ENCODE data around the gene HOXA11. TPM values are rescaled to one million over a fixed set of nuclear protein-coding genes. Genes with fewer than 3 reads are reported as not detected.

Gene HOXA11
- total RNA-seq, 1 donor from 2014 or later: not detected

DNA sequence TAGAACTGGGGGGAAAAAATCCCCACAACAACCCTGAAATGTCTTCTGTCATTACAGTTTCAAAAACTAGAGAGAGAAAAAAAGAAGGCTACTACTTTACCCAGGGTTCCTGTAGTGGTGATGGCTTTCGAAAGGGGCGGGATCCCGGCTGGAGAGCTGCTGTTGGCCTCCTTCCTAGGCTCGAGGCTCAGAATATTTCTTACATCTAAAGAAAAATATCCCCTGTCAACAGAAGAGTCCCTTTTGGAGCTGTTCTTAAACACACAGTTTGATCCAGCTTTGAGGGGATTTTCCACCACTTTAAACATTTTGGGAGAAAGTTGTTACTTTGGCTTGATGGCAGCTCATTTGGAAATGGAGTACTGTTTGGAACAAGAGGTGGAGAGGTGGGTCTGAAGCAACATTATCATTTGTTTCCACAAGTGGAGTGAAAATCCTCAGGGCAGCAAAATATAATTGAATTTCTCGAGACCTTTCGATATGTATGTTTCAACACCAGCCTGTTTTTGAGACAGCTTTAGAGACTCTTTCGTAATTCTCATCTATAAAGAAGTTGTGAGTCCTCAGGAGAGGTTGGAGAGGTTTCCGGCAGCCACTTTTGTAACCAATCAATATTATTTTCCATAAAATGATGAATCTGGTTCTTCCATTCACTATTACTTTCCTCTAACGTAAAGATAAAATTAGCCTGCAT, 9.8 kb upstream of the HOXA11 start:
- intact Hi-C loops (cut with micrococcal nuclease): loop anchor here (5.0 kb wide), 2 partner anchors 33 to 1432 kb away; no protein-coding TSS in a partner anchor

DNA sequence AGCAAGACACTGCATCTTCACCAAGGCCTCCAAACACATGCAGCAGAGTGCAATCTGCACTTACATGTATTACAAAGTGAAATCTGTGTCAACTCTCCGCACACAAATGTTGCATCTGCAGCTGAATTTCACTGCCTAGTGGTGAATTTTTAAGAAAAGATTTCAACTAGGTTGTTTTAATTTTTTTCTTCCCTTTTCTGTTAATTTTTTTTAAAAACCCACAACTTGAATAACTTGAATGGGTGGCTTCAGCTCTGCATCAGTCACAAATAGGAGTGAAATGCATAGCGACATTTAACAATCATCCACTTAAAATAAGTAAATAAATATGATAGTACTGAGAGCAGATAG, 8.9 kb upstream of the HOXA11 start:
- intact Hi-C loops (cut with micrococcal nuclease): no loop called here

DNA sequence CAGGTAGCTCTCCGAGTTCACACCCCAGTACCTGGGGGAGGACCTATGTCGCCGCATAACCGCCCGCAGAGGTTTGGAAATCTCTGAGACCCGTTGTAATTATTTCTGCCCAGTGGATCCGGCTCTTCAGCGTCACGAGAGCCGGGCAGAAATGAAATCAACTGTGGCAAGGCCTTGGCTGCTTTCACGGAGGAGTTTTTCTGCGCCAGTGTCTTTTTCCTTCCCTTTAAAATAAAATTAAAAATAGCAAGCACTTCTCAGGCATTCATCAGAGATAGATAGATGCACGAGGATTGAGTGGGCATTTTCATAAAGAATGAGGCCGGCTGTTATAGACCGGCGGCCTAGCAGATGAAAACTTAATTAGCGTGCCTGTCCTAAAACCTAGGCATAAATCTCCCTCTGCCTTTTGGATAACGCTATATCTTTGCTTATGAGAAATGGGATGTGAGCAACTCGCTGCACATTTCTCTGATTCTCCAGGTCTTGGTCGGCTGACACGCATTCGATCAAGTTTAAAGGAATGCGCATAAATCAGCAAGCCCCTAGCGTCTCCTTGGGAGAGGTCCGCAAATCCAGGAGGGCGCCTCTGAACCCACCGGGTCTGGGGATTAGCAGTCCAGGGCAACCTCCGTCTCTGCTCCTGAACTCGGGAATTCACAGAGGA, 8.4 kb upstream of the HOXA11 start:
- intact Hi-C loops (cut with micrococcal nuclease): no loop called here

DNA sequence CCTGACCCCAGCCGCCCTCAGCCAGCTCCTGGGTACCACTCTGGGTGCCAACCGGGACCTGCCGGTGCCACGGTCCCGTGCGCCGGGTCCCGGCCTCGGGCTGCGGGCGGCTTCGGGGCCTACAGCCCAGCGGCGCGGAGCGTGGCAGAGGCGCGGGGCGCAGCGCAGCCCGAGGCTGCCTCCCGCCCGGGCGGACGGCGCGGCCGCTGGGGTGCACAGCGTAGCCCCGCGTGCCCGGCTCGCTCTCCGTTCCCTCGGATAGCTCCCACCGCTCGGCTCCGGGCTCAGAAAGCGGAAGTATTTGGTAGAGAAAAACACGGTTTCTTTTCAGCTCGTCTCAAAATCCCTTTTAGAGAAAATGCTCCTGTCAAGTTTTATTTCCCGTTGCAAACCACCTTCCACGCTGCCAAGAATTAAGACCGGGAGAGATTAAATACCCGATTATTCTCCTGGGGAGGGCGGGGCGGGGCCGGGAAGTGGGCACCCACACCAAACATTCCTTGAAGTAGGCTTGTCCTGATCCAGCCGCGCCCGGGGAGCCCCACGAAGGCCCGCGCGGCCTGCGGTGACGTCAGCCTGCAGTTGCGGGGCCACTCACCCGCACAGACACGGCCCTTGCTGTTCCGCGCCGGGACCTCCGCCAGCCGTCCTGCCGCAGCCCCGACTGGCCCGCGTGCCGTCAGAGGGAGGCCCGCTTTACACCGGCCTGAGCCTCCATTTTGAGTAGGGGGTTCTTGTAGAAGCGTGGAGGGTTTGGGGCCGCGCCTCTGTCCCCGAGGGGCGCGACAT, 7.7 kb upstream of the HOXA11 start:
- intact Hi-C loops (cut with micrococcal nuclease): no loop called here

DNA sequence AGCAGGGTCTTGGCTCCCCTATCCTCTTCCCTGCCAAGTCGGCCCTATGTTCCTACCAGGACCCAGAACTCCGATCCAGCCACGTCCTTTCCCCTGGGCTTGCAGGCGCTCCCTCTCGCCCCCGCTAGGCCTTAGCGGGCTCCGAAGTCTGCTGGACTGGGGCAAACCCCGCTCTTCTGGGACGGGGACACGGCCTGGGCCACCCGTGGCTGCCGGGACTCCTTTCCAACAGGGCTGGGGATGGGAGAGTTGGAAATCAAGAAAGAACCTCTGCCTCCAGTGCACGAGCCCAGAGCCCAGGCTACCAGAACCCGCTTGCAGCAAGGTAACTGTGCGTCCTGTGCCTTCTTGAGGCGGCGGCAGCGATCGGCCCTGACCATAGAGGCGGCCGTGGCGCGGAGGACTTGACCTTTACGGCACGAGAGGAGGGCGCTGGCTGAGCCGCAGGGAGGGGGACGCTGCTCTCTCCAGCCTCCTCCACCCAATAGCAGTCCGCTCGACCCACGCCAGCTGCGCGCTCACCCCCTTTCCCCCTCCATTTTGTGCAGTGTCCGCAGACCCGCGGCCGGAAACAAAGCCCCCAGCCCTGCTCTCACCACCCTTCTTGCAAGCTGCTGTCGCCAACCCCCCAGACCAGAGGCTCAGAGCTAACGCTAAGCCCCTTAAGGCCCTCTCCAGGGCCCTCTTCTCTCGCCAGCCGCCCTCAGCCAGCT, 7.0 kb upstream of the HOXA11 start:
- intact Hi-C loops (cut with micrococcal nuclease): no loop called here

DNA sequence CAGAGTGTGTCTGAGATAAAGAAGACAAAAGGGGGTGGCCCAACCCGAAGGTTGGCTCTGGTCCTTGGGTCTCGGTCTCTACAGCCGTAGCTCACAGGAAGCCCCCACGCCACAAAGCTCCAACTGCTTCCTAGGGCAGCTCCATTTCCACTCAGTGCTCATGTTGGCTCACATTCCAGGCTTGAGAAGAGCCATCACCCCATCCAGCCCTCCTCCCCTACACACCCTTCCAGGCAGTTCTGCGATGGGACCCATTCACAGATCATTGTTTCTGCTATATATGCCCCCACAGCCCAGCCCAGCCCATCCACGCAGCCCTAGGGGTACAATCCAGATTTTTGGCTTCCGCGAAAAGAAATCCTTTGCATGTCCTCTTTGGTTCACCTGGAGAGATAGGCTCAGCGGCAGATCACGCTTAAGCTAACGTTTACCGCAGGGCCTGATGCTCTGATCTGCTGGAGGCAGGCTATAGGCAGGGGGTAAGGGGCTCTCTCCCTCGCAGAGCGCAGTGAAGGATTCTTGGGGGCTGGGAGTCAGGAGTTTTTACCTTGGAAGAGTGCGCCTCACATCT, 6.2 kb upstream of the HOXA11 start:
- intact Hi-C loops (cut with micrococcal nuclease): no loop called here

DNA sequence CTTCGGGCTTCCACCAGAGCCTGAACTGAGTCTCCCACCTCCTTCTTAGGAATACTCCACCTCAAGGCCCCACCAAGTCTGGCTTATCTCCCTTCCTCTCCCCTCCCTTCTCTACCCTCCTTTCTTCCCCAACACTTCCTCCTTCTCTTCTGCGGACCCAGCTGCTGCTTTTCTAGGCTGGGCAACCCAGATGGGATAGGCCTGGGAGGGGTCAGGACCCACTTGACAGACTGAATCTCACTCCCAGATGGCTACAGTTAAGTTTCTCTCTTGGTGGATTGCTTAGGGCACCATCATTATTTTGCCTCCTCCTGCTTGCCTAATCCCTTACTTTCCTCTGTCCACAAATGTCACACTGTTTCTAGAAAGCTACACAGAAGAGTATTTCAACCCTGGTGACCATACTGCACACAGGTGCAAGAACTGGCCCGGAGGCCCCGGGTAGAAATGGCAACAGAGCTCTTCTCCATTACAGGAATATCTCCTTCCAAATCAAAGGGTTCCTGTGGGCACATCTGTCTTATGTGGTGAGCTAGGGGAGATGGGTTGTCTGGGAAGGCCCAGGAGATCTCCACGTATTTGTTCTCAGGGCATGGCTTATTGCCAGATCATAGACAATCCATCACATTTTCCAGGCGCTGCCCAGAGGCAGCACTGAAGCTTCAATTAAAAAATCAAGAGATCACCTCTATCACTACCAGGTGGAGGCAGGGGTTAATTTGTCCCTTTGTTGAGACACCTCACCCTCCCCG, 5.1 kb upstream of the HOXA11 start:
- intact Hi-C loops (cut with micrococcal nuclease): loop anchor here (2.0 kb wide), 1 partner anchor 17 kb away; no protein-coding TSS in a partner anchor

DNA sequence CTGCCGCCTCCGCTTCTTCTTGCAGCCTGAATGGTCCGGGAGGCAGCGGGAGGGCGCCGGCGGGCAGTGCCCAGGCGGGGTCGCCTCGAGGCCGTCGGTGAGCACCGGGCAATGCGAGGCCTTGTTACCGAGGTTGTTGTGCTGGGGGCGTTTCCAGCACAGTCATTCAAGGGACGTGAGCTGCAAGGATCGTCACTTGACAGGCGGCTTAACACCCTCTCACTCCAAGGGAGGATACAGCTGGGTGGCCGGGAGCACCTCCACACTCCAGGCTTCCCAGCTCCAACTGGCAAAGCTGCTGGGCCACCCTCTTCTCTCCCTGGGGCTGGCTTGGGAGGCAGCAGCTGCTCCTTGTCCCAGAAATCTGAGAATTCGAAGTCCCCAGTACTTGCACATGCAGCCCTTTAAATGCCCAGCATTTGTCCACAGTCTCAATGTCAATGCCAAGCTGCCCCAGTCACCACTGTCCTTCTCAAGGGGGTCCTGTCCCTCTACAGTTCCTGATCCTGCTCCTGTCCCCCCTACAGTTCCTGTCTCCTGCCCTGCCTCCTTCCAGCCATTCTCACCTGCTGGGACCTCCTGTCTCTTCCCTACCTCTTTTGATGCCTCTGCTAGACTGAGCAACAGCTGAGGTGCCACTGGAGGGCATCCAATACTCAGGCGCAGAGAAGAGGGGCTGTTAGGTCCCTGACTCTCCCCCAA, 4.4 kb upstream of the HOXA11 start:
- intact Hi-C loops (cut with micrococcal nuclease): loop anchor here (2.0 kb wide), 1 partner anchor 17 kb away; no protein-coding TSS in a partner anchor

DNA sequence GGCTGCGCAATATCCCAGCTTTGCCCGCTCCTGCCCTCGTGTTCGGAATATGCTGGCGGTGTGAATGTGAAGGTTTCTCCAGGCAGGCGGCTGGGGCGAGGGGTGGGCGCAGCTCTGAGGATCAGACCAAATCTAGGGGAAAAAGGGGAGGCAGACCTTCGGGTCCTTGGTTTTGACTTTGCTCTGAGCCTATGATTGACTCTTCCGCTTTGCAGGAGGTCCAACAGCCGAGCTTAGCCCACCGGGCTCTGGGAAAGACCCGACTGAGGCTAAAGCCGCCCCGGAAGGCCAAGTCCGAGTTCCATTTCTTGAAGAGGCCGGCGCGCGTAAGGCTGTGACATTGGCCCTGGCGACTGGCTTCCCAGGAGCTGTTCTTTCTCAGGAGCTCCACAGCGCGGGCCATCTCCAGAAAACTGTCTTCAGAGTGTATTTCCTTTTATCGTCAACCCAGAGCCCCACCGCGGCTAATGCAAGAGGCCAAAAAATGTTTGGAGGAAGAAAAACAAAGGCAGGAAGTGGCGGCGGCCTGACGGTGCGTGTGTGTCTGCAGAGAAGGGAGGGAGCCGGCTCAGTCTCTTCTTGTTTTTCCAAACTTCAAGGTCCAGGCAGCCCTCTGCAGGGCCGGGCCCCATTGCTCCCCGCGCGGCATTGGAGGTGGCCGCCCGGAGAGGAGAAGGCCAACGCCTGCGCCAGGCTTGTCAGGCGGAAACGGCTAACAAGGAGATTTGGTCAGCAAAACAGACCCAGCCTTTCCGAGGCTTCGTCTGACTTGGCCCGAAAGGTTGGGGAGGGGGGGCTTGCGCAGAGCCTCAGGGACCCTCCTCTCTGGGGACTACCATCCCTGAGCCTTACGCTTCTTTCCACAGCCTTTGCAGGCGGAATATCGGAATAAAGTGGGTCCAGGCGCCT, 3.6 kb upstream of the HOXA11 start:
- intact Hi-C loops (cut with micrococcal nuclease): loop anchor here (2.0 kb wide), 1 partner anchor 18 kb away; no protein-coding TSS in a partner anchor

DNA sequence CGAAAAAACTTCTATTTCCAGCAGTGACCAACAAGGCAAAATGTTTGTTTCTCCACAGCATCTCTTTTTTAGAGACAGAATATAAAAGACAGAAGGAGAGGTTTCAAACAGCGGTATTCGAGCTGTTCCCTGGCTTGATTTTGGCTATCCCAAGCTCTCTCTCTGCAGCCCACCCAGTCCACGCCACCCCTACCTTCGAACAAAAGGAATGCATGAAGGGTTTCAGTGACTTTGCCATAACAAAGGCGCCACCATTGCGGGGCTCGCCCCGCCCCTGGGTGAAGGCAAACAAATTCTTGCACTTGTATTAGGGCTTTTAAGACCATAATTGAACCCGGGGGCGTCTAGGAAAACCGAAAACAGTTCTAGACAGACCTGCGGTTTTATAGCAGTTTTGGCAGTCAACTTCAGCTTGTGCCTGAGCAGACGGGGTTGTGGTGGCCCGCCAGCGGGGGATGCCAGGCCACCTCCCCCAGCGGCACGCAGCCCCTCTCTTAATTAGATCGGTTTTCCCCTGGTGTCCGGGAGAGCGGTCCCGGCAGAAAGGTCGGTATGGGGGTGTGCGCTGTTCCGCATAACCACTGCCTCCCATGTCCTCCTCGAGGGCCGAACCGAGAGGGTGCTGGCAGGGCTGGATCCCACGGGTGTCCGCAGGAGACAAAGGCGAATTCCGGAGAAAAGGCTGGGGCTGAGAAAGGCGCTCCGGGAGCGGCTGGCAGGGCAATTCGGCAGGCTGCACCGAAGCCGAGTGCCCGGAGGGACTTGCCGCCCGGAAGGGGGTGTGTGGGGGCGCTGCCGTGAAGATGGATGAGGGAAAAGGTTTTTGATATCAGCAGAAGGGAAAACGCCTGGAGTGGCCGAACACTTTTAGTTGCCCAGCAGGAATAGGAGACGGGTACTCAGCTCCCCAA, 2.7 kb upstream of the HOXA11 start:
- intact Hi-C loops (cut with micrococcal nuclease): loop anchor here (2.0 kb wide), 1 partner anchor 19 kb away; no protein-coding TSS in a partner anchor

DNA sequence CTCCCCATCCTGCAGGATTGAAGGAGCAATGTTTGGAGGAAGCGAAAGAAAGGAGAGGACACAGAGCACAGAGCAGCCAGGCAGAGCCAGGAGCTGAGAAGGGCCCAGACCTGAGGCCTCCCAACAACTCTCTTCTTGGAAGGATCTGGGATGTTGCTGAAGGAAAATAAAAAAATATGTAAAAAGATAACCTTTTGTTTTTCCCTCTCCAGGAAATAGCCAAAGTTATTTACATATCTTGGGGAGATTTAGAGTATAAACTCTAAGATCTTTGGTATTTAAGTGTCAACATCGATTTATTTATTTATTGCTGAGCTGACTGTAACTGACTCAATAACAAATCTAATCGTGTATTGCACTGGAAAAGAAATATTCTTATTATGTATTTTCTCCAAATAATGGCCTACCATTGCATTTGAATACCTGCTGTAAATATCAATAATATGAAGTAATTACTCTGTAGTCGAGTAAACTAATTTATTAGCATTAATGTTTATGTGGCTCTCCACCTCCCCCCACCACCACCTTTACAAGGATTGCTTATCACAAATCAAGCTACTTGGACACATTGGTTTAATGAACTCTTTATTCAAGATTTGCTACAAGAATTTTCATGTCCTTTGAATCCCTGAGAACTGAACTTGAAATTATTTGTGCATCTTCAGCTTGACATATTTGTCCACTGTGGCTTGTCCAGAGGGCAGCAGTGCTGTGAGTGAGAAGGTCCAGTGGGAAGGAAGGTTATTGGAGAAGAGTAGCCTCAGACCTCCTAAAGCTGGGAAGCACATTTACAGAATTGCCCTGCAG, 1.8 kb upstream of the HOXA11 start:
- intact Hi-C loops (cut with micrococcal nuclease): no loop called here

DNA sequence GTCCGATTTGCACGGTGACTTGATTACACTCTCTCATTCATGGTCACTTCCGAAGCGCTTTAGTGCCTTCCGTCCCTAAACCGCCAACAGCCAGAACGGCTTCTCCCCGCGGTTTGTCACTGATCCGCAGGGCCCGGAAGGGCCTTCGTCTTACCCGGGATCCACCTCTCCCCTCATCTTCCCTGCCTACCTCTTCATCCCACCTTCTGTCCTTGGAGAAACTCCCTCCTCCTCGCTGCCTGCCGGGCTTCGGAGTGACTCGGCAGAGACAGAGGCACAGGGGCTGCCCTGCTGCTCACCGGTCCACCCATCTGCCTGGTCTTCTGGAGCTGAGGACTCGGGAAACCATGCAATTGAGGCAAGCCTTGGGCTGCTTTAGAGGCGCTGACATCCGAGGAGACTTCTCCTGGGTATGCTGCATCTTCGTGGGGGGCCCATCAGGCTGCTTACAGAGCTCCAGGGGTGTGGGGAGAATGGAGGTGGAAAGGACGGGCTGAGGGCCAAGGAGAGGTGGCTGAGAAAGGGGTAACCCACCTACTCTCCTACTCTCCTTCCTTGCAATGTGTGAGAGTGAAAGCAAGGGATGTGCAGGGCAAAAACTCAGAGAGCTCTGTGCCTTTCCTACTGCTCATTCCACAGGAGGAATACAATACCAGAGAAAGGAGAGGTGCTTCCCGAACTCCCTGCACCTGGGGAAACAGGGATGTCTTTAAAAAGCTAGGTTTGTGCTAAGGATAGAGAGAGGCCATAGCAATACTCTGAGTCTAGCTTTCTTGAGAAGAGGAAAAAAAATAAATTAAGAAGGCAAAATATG, 1.0 kb upstream of the HOXA11 start:
- intact Hi-C loops (cut with micrococcal nuclease): loop anchor here (2.0 kb wide), 1 partner anchor 17 kb away; no protein-coding TSS in a partner anchor

DNA sequence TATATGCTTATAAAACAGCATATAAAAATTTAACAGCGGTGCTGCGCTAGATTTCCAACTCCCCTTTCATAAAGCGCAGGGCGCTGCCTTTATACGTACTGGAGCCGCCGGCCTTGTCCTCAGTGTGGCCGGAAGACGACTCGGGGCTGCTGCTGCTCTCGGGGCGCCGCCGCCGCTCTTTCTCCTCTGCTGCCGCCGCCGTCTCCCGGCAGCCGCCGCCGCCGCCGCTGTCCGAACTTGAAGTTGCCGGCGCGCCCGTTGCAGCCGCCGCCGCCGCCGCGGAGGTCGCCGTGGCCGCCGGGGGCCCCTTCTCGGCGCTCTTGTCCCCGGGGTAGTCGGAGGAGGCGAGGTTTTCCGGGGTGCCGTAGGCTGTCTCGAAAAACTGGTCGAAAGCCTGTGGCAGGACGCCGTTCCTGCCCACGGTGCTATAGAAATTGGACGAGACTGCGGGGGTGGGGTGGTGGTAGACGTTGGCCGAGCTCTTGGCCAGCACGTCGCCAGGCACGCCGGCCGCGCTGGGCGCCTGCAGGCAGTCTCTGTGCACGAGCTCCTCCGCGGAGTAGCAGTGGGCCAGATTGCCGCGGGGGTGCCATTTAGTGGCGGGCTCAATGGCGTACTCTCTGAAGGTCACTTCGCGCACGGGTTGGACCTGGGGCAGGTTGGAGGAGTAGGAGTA, 557 bp downstream of the HOXA11 start:
- intact Hi-C loops (cut with micrococcal nuclease): loop anchor here (2.0 kb wide), 1 partner anchor 16 kb away; no protein-coding TSS in a partner anchor

DNA sequence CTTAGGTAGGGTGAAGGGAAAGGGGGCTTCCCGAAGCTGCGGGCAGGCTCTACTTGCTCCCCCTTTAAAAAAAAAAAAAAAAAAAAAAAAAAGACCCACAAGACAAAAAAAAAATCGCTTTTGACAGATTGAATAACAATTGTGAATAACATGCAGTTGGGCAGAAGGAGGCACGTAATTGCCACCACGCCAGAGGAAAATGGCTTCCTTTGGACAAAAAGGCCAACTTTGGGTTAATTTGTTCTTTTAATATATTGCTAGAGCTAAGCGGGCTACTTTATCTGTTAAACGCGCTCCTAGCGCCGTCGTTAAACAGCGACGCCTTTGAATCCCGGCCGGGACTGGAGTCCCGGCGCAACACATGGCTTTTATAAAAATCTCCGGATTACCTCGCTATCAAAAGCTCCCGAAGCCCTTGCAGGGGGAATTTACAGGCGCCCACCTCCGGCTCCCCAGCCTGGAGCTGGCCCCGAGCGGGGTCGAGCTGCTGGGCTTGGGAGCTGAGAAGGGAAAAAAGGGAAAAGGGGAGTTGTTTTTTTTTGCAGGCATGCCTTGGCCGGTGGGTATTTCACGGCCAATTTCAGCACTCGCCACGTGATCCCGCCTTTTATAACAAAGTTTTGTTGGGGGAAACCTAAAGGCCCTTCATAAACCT, 1.2 kb downstream of the HOXA11 start:
- intact Hi-C loops (cut with micrococcal nuclease): loop anchor here (2.0 kb wide), 1 partner anchor 15 kb away; no protein-coding TSS in a partner anchor
